NCI-H128 (cell line): ENCODE data around the gene SLC9B1.
"Not testable (repeated sequence)": the region's sequence is repeated elsewhere in the genome, so short reads cannot be mapped to it uniquely, and the experiment has no call there.

ENCODE experiments used
- DNase-seq: peaks from one replicate; lab custom pipeline; 2025; ENCODE audit not compliant: unreplicated experiment; lab: John Stamatoyannopoulos, UW

The SLC9B1 gene

GRCh38 chr4:103012060-103012459 is 7.4 kb downstream of the SLC9B1 start:
- DNase-seq = no peak

GRCh38 chr4:103011378-103012025 is 8.0 kb downstream of the SLC9B1 start:
- DNase-seq = no peak

- DNase-seq = no peak
Observed at GRCh38 chr4:103010804-103011203, 8.7 kb downstream of the SLC9B1 start.

GRCh38 chr4:103008875-103009729 is 10.4 kb downstream of the SLC9B1 start:
- DNase-seq = peak; percentile 15

GRCh38 chr4:103002551-103002950 is 17.0 kb downstream of the SLC9B1 start:
- DNase-seq = no peak

GRCh38 chr4:102994803-102995202 is 24.7 kb downstream of the SLC9B1 start:
- DNase-seq = no peak

GRCh38 chr4:102993985-102994384 is 25.5 kb downstream of the SLC9B1 start:
- DNase-seq = not testable (repeated sequence)

GRCh38 chr4:102988429-102989020 is 31.0 kb downstream of the SLC9B1 start:
- no peak for DNase-seq

- DNase-seq = no peak
Observed at GRCh38 chr4:102981005-102981404, 38.5 kb downstream of the SLC9B1 start.

- DNase-seq = not testable (repeated sequence)
Observed at GRCh38 chr4:102961813-102962212, 57.7 kb downstream of the SLC9B1 start.

- no peak for DNase-seq
Observed at GRCh38 chr4:102959496-102959895, 60.0 kb downstream of the SLC9B1 start.

GRCh38 chr4:102945066-102945465 is 74.4 kb downstream of the SLC9B1 start:
- no peak for DNase-seq

GRCh38 chr4:102938063-102938462 is 81.4 kb downstream of the SLC9B1 start:
- not testable (repeated sequence) for DNase-seq

- no peak for DNase-seq
Observed at GRCh38 chr4:102935716-102936115, 83.8 kb downstream of the SLC9B1 start.

- DNase-seq = not testable (repeated sequence)
Observed at GRCh38 chr4:102919697-102920096, 99.8 kb downstream of the SLC9B1 start.

GRCh38 chr4:102918859-102919258 is 100.6 kb downstream of the SLC9B1 start:
- no peak for DNase-seq

- DNase-seq = no peak
Observed at GRCh38 chr4:102901804-102902203, 117.7 kb downstream of the SLC9B1 start.

- not testable (repeated sequence) for DNase-seq
Observed at GRCh38 chr4:102897610-102898009, 121.9 kb downstream of the SLC9B1 start.

GRCh38 chr4:102896547-102896946 is 123.0 kb downstream of the SLC9B1 start:
- DNase-seq = not testable (repeated sequence)

GRCh38 chr4:102889866-102890265 is 129.6 kb downstream of the SLC9B1 start:
- DNase-seq = not testable (repeated sequence)

GRCh38 chr4:102888570-102888969 is 130.9 kb downstream of the SLC9B1 start:
- DNase-seq = not testable (repeated sequence)

GRCh38 chr4:102883278-102883677 is 136.2 kb downstream of the SLC9B1 start:
- DNase-seq = no peak
